Type B pancreatic cell (in vitro differentiated cells): ENCODE data around the gene CCDC191. TPM values are rescaled to one million over a fixed set of nuclear protein-coding genes. Genes with fewer than 3 reads are reported as not detected.

Source experiments
- DNase-seq: peaks from one replicate; pipeline ENCODE4 v3.0.0; 2021; ENCODE audit warnings: mixed read lengths; ENCODE audit not compliant: unreplicated experiment; ENCODE audit errors: extremely low spot score
- H3K27ac Mint-ChIP-seq: 2 replicates; pipeline ENCODE4 v1.8.0; 2021; ENCODE audit warnings: mild to moderate bottlenecking, mixed read lengths
- H3K27me3 Mint-ChIP-seq: 2 replicates; pipeline ENCODE4 v1.8.0; 2021; ENCODE audit warnings: mixed read lengths
- H3K36me3 Mint-ChIP-seq: 2 replicates; pipeline ENCODE4 v1.8.0; 2021; ENCODE audit warnings: mixed read lengths
- H3K4me1 Mint-ChIP-seq: one replicate; pipeline ENCODE4 v1.8.0; 2021; ENCODE audit warnings: mixed read lengths; ENCODE audit not compliant: unreplicated experiment
- H3K4me3 Mint-ChIP-seq: 2 replicates; pipeline ENCODE4 v1.8.0; 2021; ENCODE audit warnings: mild to moderate bottlenecking, mixed read lengths
- H3K9me3 Mint-ChIP-seq: 2 replicates; pipeline ENCODE4 v1.8.0; 2021; ENCODE audit warnings: mixed read lengths
- CTCF ChIP-seq: fragments of 200-600 bp; sonication (generic); conservative IDR thresholded peaks from 2 replicates; pipeline ENCODE4 v1.5.0; 2021; ENCODE audit warnings: antibody characterized with exemption, mild to moderate bottlenecking
- total RNA-seq: library from RNA; stranded (reverse); gene quantifications from 2 replicates; pipeline ENCODE4 v1.2.1, GENCODE V29; 2021; ENCODE audit warnings: low replicate concordance

CCDC191 gene
- total RNA-seq, 1 donor from 2014 or later: 8.4 TPM

DNA sequence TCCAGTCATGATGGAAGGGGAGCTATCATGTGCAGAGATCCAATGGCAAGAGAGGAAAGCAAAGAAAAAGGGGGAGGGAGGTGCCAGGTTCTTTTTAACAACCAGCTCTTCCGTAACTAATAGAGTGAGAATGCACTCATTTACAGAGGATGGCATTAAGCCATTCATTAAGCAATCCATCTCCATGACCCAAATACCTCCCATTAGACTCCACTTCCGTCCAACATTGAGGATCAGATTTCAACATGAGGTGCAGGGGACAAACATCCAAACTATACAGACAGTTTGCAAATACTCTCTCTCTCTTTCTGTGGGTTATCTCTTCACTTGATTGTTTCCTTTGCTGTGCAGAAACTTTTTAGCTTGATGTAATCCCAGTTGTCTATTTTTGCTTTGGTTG lies 87.3 kb downstream of the CCDC191 start:
- Mint-ChIP-seq H3K4me1 (no peaks in the 10 kb centered on the region), H3K9me3 (peaks cover 21% of the 10 kb centered on the region), H3K27me3 (no peaks in the 10 kb centered on the region), H3K4me3 (no peak overlapping the region), H3K36me3 (peaks cover 4% of the 10 kb centered on the region), H3K27ac (no peak overlapping the region)
- no peak for TF ChIP-seq CTCF
- DNase-seq: no peak

- no peak for DNase-seq
- H3K27me3 Mint-ChIP-seq: no peaks in the 10 kb centered on the region
- no peak for TF ChIP-seq CTCF
- no peaks in the 10 kb centered on the region for H3K36me3 Mint-ChIP-seq
- H3K27ac Mint-ChIP-seq: no peak overlapping the region
- H3K4me3 Mint-ChIP-seq: no peak overlapping the region
- H3K4me1 Mint-ChIP-seq: no peaks in the 10 kb centered on the region
- H3K9me3 Mint-ChIP-seq: peaks cover 7% of the 10 kb centered on the region
These were observed 90.2 kb downstream of the CCDC191 start for GRCh38 chr3:113966172-113966571.

- Mint-ChIP-seq H3K27ac (no peak overlapping the region), H3K4me3 (no peak overlapping the region), H3K27me3 (no peaks in the 10 kb centered on the region), H3K9me3 (peaks cover 2% of the 10 kb centered on the region), H3K4me1 (no peaks in the 10 kb centered on the region), H3K36me3 (no peaks in the 10 kb centered on the region)
- DNase-seq: no peak
- TF ChIP-seq CTCF: no peak
These were observed 92.4 kb downstream of the CCDC191 start for GRCh38 chr3:113963879-113964278.

- no peak overlapping the region for H3K27ac Mint-ChIP-seq
- H3K4me3 Mint-ChIP-seq: no peak overlapping the region
- no peaks in the 10 kb centered on the region for H3K36me3 Mint-ChIP-seq
- TF ChIP-seq CTCF: no peak
- no peak for DNase-seq
- peaks cover 20% of the 10 kb centered on the region for H3K27me3 Mint-ChIP-seq
- H3K4me1 Mint-ChIP-seq: no peaks in the 10 kb centered on the region
- no peaks in the 10 kb centered on the region for H3K9me3 Mint-ChIP-seq
These were observed 102.1 kb downstream of the CCDC191 start for GRCh38 chr3:113954091-113954685.

DNA sequence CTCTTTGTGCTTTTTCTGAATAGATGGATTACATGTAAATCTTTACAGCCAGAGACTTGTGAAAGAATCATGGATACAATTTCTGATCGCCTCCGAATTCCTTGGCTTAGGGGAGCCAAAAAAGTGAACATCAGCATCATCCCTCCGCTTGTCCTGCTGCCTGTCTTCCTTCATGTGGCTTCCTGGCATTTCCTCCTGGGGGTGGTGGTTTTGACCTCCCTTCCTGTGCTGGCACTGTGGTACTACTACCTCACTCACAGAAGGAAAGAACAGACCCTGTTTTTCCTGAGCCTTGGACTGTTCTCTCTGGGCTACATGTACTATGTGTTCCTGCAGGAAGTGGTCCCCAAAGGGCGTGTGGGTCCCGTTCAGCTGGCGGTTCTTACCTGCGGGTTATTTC lies 102.6 kb downstream of the CCDC191 start:
- Mint-ChIP-seq H3K9me3 (no peaks in the 10 kb centered on the region), H3K36me3 (no peaks in the 10 kb centered on the region), H3K27ac (no peak overlapping the region), H3K4me1 (no peaks in the 10 kb centered on the region), H3K27me3 (peaks cover 25% of the 10 kb centered on the region), H3K4me3 (no peak overlapping the region)
- TF ChIP-seq CTCF: no peak
- no peak for DNase-seq

DNA sequence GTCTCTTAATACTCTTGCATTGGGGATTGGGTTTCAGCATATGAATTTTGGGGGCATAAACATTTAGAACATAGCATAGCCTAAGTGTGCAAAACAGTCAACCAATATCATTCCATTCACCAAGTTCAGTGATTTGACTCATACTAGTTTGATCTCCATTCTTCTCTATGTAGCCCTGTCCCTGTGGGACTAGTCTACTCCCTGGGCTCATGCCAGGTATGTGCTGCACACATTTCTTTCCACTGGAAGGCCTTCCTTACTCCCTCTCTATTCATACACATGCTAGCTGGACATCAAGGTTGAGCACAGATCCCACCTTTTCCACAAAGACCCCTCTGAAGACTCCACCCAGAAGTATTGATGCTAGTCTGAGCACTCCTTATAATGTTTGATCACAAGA lies 103.4 kb downstream of the CCDC191 start:
- Mint-ChIP-seq H3K4me1 (no peaks in the 10 kb centered on the region), H3K36me3 (no peaks in the 10 kb centered on the region), H3K9me3 (no peaks in the 10 kb centered on the region), H3K4me3 (no peak overlapping the region), H3K27ac (no peak overlapping the region), H3K27me3 (peaks cover 27% of the 10 kb centered on the region)
- no peak for DNase-seq
- TF ChIP-seq CTCF: no peak
